Liver (tissue), 9 donors: Measurements from ENCODE around the gene ANKAR. TPM values are rescaled to one million over a fixed set of nuclear protein-coding genes. Genes with fewer than 3 reads are reported as not detected.

Experiments
- DNase-seq: peaks from one replicate; pipeline ENCODE4 v3.0.0-alpha.2; 2017; ENCODE audit warnings: low spot score
- H3K27ac ChIP-seq, 2 donors: one replicate each; pipeline ENCODE4 v1.7.0; 2013; ENCODE audit warnings: inconsistent platforms in 2 of 2, low read length in 2 of 2, control low read depth in 1 of 2, low read depth in 1 of 2, mild to moderate bottlenecking in 1 of 2
- H3K27me3 ChIP-seq, 4 donors: one replicate each; pipeline versions ENCODE4 v1.6.1 to v1.7.0; 2013; ENCODE audit warnings: low read length in 3 of 4, inconsistent platforms in 1 of 4, mild to moderate bottlenecking in 1 of 4, moderate library complexity in 1 of 4; ENCODE audit not compliant: control insufficient read depth in 4 of 4, insufficient read depth in 4 of 4
- H3K36me3 ChIP-seq, 4 donors: one replicate each; pipeline versions ENCODE4 v1.6.1 to v1.7.0; 2013; ENCODE audit warnings: low read length in 3 of 4, mild to moderate bottlenecking in 3 of 4, low read depth in 1 of 4, moderate library complexity in 1 of 4; ENCODE audit not compliant: control insufficient read depth in 4 of 4, insufficient read depth in 3 of 4
- H3K4me1 ChIP-seq, 4 donors: one replicate each; pipeline versions ENCODE4 v1.6.1 to v1.7.0; 2013; ENCODE audit warnings: low read length in 3 of 4, mild to moderate bottlenecking in 3 of 4, moderate library complexity in 1 of 4; ENCODE audit not compliant: control insufficient read depth in 4 of 4, insufficient read depth in 4 of 4
- H3K4me3 ChIP-seq, 3 donors: one replicate each; pipeline versions ENCODE4 v1.6.1 to v1.7.0; 2013; ENCODE audit warnings: low read length in 3 of 3, control low read depth in 1 of 3, low read depth in 1 of 3, mild to moderate bottlenecking in 1 of 3
- H3K9ac ChIP-seq, 2 donors: one replicate each; pipeline ENCODE4 v1.7.0; 2013; ENCODE audit warnings: low read length in 2 of 2, mild to moderate bottlenecking in 2 of 2, moderate library complexity in 2 of 2, control low read depth in 1 of 2, low read depth in 1 of 2
- H3K9me3 ChIP-seq, 4 donors: one replicate each; pipeline versions ENCODE4 v1.6.1 to v1.7.0; 2013; ENCODE audit warnings: low read length in 3 of 4; ENCODE audit not compliant: control insufficient read depth in 4 of 4
- ATF3 ChIP-seq: IDR thresholded peaks from 2 replicates; pipeline ENCODE4 v1.6.1; 2016; ENCODE audit warnings: antibody characterized with exemption
- CTCF ChIP-seq: fragments of 150-350 bp; IDR thresholded peaks from 2 replicates; pipeline ENCODE4 v1.5.1; 2017; ENCODE audit warnings: improper control_type of control experiment, low read depth, low read length; ENCODE audit not compliant: missing input control
- EGR1 ChIP-seq, 2 donors: IDR thresholded peaks; 2 replicates each; pipeline ENCODE4 v1.6.1; 2016 to 2018; ENCODE audit warnings: antibody characterized with exemption in 2 of 2, low read depth in 2 of 2
- FOXA1 ChIP-seq: IDR thresholded peaks from 2 replicates; pipeline ENCODE4 v1.6.1; 2016; ENCODE audit warnings: antibody characterized with exemption
- FOXA2 ChIP-seq: IDR thresholded peaks from 2 replicates; pipeline ENCODE4 v1.6.1; 2016; ENCODE audit warnings: antibody characterized with exemption
- GABPA ChIP-seq, 2 donors: IDR thresholded peaks in 1 of 2; conservative IDR thresholded peaks in 1 of 2; 2 replicates each; pipeline ENCODE4 v1.6.1; 2016; ENCODE audit warnings: antibody characterized with exemption in 2 of 2, mild to moderate bottlenecking in 1 of 2, moderate library complexity in 1 of 2
- HNF4A ChIP-seq, 2 donors: conservative IDR thresholded peaks; 2 replicates each; pipeline ENCODE4 v1.6.1; 2016; ENCODE audit warnings: antibody characterized with exemption in 2 of 2, mild to moderate bottlenecking in 2 of 2
- HNF4G ChIP-seq: IDR thresholded peaks from 2 replicates; pipeline ENCODE4 v1.6.1; 2016; ENCODE audit warnings: antibody characterized with exemption
- JUND ChIP-seq, 2 donors: IDR thresholded peaks; 2 replicates each; pipeline ENCODE4 v1.6.1; 2016; ENCODE audit warnings: antibody characterized with exemption in 2 of 2
- NR2F2 ChIP-seq: IDR thresholded peaks from 2 replicates; pipeline ENCODE4 v1.6.1; 2016; ENCODE audit warnings: antibody characterized with exemption
- RAD21 ChIP-seq, 2 donors: IDR thresholded peaks; 2 replicates each; pipeline ENCODE4 v1.6.1; 2016; ENCODE audit warnings: antibody characterized with exemption in 2 of 2, mild to moderate bottlenecking in 2 of 2
- REST ChIP-seq: IDR thresholded peaks from 2 replicates; pipeline ENCODE4 v1.6.1; 2016; ENCODE audit warnings: antibody characterized with exemption, mild to moderate bottlenecking
- RXRA ChIP-seq, 2 donors: IDR thresholded peaks; 2 replicates each; pipeline ENCODE4 v1.6.1; 2017 to 2018; ENCODE audit warnings: antibody characterized with exemption in 2 of 2, mild to moderate bottlenecking in 1 of 2
- SP1 ChIP-seq: IDR thresholded peaks from 2 replicates; pipeline ENCODE4 v1.6.1; 2018; ENCODE audit warnings: antibody characterized with exemption, mild to moderate bottlenecking
- TAF1 ChIP-seq: conservative IDR thresholded peaks from 2 replicates; pipeline ENCODE4 v1.6.1; 2016; ENCODE audit warnings: antibody characterized with exemption, mild to moderate bottlenecking
- YY1 ChIP-seq: IDR thresholded peaks from 2 replicates; pipeline ENCODE4 v1.6.1; 2016; ENCODE audit warnings: antibody characterized with exemption, mild to moderate bottlenecking
- ZBTB33 ChIP-seq: IDR thresholded peaks from 2 replicates; pipeline ENCODE4 v1.6.1; 2016; ENCODE audit warnings: antibody characterized with exemption
- WGBS: extraction: QIAGEN DNeasy Blood & Tissue Kit; methylation state at CpG from one replicate; pipeline ENCODE4 v1.1.7; 2013; 5-methylcytosine and 5-hydroxymethylcytosine counted together
- polyA plus RNA-seq, 2 donors: library from polyadenylated mRNA; stranded (reverse) in 1 of 2; unstranded in 1 of 2; fragments of 200-250 nt in 1 of 2; fragments of >200 nt in 1 of 2; fragmentation: Nextera tagmentation in 1 of 2; extraction: Ambion mirVana in 1 of 2; gene quantifications; one replicate each; pipeline versions ENCODE4 v1.2.1 to v1.2.3, GENCODE V29; 2013 to 2015
- total RNA-seq, 2 donors: library from RNA; depleted of rRNA; stranded (reverse); fragments of >200 nt; gene quantifications; one replicate each; pipeline ENCODE4 v1.2.3, GENCODE V29; 2014
- TF ChIP-seq, protein P1 (sequence below): IDR thresholded peaks from 2 replicates; pipeline ENCODE4 v1.6.1; 2016; ENCODE audit warnings: antibody characterized with exemption
- donor health status: healthy.
- donor health status: healthy.
- donor health status: healthy.
- donor health status: healthy.
- donor health status: healthy.

The ANKAR gene
- total and polyA plus RNA-seq, 4 donors: 0.46 to 8.4 (median 4.3) TPM

DNA sequence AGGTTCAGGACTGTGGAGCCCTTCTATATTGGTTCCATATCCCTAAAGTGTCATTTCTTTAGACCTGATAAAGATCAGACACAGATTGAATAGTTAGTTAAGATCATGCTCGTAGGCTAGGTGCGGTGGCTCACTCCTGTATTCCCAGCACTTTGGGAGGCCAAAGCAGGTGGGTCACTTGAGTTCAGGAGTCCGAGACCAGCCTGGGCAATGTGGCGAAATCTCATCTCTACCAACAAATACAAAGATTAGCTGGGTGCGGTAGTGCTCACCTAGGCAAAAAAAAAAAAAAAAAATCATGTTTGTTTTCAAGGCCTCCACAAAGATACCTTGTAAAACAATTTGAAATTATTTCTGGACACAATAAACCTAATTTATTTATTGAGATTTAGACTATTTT, 4.6 kb upstream of the ANKAR start:
- no peaks in the 10 kb centered on the region for H3K9me3 ChIP-seq
- H3K27me3 ChIP-seq: no peaks in the 10 kb centered on the region
- H3K27ac ChIP-seq: no peak overlapping the region
- no peak for DNase-seq
- peaks cover 0 to 21% (median 20%) of the 10 kb centered on the region in 4 donors for H3K36me3 ChIP-seq
- H3K4me3 ChIP-seq: no peak overlapping the region
- peak overlapping the region in 1 of 2 donors; percentile 7 for H3K9ac ChIP-seq
- H3K4me1 ChIP-seq: peaks cover 0 to 10% (median 8%) of the 10 kb centered on the region in 4 donors
- WGBS: 42% methylated on average over 5 of the region's 5 CpGs
- TF ChIP-seq GABPA (IDR thresholded peaks at IDR 0.05 in 1 of 2, conservative IDR thresholded peaks at IDR 0.05 in 1 of 2) (no peak), ATF3 (no peak), YY1 (peak; percentile 87), RXRA (IDR thresholded peaks at IDR 0.05) (peak; percentile 84 to 91), HNF4A (conservative IDR thresholded peaks at IDR 0.05) (peak; percentile 71 to 84), CTCF (no peak), FOXA1 (no peak), HNF4G (peak; percentile 21), FOXA2 (no peak), ZBTB33 (peak; percentile 18), EGR1 (IDR thresholded peaks at IDR 0.05; ENCODE audit: low read depth in 2 of 2) (no peak), REST (no peak), TAF1 (no peak), SP1 (peak; percentile 69), NR2F2 (no peak), JUND (IDR thresholded peaks at IDR 0.05) (peak; percentile 31 to 34), RAD21 (IDR thresholded peaks at IDR 0.05) (peak in 1 of 2 donors; percentile 12)
- TF ChIP-seq, protein P1, sequence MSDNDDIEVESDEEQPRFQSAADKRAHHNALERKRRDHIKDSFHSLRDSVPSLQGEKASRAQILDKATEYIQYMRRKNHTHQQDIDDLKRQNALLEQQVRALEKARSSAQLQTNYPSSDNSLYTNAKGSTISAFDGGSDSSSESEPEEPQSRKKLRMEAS: no peak
